Skin epidermis (tissue), 12 donors: ENCODE measurements around the gene LSAMP.

ENCODE experiments used
- H3K27ac ChIP-seq, 21 experiments: fragments of 200-600 bp; sonication (generic) in 11 of 21; one replicate each; pipeline ENCODE4 v1.5.0; 2020; ENCODE audit warnings: mild to moderate bottlenecking in 3 of 21, inconsistent platforms in 2 of 21, moderate library complexity in 2 of 21
- H3K4me3 ChIP-seq, 7 experiments: fragments of 200-600 bp; sonication (generic) in 2 of 7; one replicate each; pipeline ENCODE4 v1.5.0; 2020; ENCODE audit warnings: inconsistent platforms in 2 of 7, mild to moderate bottlenecking in 2 of 7, moderate library complexity in 1 of 7

The LSAMP gene

GRCh38 chr3:116306149-116306548, 139.1 kb downstream of the LSAMP start:
- H3K27ac ChIP-seq: no peak overlapping the region
- no peak overlapping the region for H3K4me3 ChIP-seq

DNA sequence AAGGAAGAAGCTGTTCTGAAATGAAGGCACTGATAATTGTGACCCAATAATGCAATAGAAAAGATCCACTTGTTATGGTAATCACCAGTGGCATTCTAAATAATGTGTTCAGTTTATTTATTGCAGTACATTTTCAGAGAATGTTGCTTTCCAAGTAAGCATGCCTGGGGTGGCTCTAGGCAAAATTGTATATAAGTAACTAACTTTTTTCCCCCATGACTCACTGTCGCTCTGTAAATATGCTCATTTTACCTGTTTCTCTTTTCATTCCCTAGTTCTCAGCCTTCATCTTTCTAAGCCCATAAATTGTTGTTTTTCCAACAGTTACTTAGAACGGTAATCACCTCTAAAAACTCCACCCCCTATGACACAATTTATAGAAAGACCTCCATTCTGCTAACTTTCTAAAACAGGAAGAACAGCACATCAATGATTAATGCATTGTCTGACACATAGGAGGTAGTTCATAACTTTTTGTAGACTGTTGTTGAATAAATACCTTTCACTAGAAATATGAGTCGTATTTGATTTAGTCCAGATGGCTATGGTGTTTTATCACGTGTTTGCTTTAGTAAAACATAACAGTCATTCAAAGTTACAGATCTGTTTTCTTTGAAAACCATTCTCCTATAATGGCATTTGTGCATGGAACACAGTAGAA, 143.1 kb downstream of the LSAMP start:
- H3K27ac ChIP-seq: no peak overlapping the region
- no peak overlapping the region for H3K4me3 ChIP-seq

- H3K4me3 ChIP-seq: no peak overlapping the region
- no peak overlapping the region for H3K27ac ChIP-seq
Measured at GRCh38 chr3:116301422-116301821, 143.9 kb downstream of the LSAMP start.

- H3K4me3 ChIP-seq: no peak overlapping the region
- no peak overlapping the region for H3K27ac ChIP-seq
Measured at GRCh38 chr3:116300226-116300625, 145.1 kb downstream of the LSAMP start.

GRCh38 chr3:116299646-116300081, 145.6 kb downstream of the LSAMP start:
- Histone ChIP-seq H3K27ac (no peak overlapping the region), H3K4me3 (no peak overlapping the region)

DNA sequence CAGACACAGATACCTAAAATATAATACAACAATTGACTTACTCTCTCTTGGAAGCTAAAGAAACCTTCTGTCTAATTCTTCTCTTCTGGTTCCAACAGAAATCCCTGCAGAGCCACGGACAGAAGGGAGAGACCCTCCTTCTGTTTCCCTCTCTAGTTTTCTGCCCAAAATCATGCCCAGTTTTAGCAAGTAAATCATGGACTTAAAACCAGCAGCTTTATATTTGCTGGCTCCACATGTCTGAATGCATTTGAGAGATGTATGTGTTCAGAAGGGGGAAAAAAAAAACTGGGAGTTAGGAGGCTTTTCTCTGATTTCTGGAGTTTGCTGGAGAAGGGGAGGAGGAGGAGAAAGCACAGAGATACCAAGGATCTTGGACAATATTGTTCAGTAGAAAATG, 147.1 kb downstream of the LSAMP start:
- H3K27ac ChIP-seq: no peak overlapping the region
- H3K4me3 ChIP-seq: no peak overlapping the region

DNA sequence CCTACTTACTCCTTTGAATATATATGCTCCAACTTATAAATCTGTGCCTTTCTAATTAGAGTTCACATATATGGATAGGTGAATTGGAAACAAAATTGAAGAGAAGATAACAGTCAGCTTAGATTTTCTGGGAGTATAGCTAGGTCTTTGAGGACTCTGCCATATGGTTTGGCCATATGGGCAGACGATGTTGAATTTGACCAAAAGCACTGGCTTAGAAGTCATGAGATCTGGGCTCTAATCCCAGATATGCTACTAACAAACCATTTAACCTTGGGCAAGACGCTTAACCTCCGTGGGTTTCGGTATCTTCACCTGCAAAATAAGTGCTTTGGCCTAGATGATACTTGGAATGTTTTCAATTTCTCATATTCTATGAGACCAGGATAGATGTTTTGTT, 154.1 kb downstream of the LSAMP start:
- Histone ChIP-seq H3K27ac (no peak overlapping the region), H3K4me3 (no peak overlapping the region)

GRCh38 chr3:116288485-116288884, 156.8 kb downstream of the LSAMP start:
- Histone ChIP-seq H3K27ac (peak overlapping the region in 5 of 21 experiments; percentile 13 to 51 (median 33)), H3K4me3 (no peak overlapping the region)

DNA sequence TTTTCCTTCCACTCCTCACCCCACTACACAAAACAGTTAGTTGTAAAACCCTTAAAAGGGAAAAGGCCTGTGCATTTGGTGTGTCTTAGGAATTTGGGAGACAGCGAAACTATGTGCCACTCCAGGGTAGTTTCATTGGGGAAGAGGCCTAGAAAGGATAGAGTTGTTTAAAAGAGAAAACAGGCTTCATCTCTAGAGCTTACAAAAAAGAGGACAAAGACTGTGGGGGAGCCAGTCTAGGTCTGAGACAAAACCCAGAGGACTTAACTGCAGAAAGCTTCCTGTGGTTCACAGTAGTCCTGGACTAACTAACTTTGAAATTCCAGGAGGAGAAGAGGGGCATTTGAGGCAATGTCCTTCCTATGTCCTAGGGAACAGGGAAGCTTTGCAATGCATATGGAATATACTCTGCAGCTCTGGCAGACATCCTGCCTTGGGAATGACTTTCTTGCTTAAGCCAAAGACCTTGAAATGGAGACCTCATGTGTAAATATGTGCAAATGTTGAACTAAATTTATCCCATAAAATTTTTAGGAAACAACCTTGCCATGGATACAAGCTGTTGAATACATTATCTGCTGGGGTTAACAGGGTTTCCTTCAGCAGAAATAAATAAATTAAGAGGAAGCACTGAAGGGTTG, 159.4 kb downstream of the LSAMP start:
- Histone ChIP-seq H3K4me3 (no peak overlapping the region), H3K27ac (no peak overlapping the region)

DNA sequence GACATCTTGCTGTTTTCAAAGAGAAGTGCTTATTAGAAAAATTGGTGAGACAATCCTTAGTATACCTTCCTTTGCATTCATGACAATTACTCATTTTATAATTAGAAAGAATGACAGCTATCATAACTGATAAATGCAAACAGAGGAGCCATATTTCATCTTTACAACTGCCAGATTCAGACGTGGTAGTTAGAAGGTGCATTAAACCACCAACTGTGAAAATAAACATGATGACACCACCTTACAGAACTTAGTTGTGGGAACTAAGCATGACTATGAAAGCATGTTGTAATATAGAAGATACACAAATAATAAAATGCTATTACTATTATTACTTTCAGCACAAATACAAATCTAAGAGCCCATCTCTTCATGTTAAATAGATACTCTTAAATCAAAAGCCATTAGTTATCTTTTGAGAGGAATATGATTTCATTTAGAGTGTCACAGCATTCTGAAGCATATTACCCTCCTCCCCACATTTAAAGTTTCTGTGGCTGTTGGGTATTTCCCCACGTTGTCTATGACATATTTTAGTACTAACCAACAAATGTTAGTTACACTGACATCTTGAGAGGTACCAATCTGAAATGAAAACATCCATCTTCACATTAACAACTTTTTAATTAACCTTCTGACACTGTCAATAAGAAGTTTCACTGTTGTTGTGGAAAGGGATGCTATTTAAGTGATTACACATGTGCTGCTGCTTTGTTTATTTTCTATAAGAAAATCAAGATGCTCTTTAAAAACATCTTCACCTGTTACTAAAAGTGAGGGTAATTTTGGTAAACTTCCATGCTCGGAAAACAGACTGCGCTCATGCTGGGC, 163.8 kb downstream of the LSAMP start:
- H3K4me3 ChIP-seq: no peak overlapping the region
- peak overlapping the region in 1 of 21 experiments; percentile 6 for H3K27ac ChIP-seq

DNA sequence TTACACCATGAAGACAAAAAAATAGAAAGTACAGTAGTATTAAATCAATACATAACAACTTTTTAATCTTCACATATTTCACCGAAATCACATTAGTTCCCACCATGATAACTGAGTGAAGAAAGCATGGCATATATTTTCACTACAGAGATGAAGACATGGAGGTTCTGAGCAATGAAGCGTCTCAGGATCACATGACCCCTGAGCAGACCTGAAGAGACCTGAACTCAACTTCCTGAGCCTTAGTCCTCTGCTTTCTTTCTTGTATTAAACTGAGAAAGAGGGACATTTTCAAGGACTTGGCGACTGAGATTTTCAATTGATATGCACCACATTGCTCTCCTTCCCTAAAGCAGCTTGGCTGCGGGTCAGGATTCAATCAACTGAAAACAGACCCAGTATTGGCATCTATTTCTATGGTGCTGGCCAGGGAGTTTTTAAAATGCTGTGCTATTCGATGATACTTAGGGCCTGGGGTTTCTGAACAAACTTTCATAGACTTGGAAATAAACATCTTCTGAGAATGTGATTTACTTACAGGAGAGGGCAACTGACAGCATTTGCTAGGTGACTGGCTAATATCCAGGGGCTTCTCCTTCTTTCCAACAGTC, 165.1 kb downstream of the LSAMP start:
- Histone ChIP-seq H3K27ac (peak overlapping the region in 3 of 21 experiments; percentile 17 to 52 (median 18)), H3K4me3 (no peak overlapping the region)

DNA sequence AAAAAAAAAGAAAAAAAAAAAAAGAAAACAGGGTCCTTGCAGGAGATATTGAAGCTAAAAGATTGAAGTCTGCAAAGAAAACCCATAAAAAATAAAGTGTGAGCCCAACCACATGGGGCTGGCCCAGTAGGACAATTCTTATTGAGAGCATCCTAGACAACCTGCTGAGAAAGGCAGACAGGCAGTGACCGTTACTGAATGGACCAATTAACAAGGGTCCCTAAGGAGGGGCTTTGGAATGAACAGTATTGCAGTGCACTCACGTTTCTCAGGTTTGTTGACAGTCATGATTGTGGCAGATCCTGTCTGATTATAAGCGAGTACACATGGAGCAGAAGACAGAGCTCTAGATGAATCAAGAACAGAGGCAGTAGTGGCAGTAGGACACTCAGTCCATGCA, 168.6 kb downstream of the LSAMP start:
- Histone ChIP-seq H3K4me3 (no peak overlapping the region), H3K27ac (no peak overlapping the region)

- no peak overlapping the region for H3K4me3 ChIP-seq
Measured at GRCh38 chr3:116270056-116270455, 175.2 kb downstream of the LSAMP start.

DNA sequence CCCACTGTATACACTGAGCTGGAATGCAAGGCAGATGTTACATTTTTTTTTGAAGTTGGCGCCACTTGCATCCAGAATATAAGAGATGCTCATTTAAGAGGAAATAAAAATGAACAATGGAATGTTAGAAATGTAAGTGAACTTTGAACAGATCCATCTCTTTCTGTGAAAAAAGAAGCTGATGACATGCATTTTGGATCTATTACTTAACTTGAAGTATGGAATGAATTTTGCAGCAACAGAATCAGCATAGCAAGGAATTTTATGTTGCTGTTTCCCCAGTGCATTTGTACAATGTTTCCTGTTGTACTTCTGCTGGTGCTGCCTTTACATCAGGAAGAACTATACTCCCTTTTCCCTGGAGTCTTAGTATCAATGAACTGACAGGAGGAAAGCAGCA, 178.2 kb downstream of the LSAMP start:
- Histone ChIP-seq H3K27ac (no peak overlapping the region), H3K4me3 (no peak overlapping the region)

More at GRCh38 chr3:116270056-116270455, 175.2 kb downstream of the LSAMP start:
- H3K27ac ChIP-seq: no peak overlapping the region

GRCh38 chr3:116265976-116266584, 179.2 kb downstream of the LSAMP start:
- Histone ChIP-seq H3K27ac (no peak overlapping the region), H3K4me3 (no peak overlapping the region)

GRCh38 chr3:116265320-116265695, 180.0 kb downstream of the LSAMP start:
- Histone ChIP-seq H3K27ac (no peak overlapping the region), H3K4me3 (no peak overlapping the region)

DNA sequence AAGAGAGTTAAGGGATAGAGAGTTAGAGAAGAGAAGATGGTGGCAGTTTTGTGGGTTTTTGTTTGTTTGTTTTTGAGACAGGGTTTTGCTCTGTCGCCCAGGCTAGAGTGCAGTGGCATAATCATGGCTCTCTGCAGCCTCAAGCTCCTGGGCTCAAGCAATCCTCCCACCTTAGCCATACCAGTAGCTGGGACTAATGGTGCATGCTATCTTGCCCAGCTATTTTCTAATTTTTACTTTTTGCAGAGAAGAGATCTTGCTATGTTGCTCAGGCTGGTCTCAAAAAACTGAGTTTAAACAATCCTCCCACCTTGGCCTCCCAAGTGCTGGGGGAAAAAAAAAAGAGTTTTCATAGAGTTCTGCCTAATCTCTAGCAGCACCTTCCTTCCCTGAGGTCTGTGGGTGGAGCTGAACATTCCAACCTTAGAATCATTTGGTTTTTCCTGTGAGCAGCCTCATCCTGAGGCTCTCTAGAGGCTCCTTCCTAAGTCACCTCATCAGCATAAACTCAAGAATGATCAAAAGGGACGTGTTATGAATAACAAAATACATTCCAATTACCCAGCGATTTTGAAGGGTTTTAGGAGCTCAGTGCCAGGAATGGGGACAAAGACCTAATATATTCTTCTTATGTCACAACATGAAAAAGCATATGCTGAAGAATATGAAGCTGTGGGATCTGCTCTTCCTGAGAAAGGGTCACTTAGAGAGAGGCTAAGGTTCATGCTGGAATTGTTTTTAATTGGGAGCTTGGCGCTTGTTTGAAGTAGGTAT, 180.6 kb downstream of the LSAMP start:
- Histone ChIP-seq H3K4me3 (no peak overlapping the region), H3K27ac (no peak overlapping the region)

DNA sequence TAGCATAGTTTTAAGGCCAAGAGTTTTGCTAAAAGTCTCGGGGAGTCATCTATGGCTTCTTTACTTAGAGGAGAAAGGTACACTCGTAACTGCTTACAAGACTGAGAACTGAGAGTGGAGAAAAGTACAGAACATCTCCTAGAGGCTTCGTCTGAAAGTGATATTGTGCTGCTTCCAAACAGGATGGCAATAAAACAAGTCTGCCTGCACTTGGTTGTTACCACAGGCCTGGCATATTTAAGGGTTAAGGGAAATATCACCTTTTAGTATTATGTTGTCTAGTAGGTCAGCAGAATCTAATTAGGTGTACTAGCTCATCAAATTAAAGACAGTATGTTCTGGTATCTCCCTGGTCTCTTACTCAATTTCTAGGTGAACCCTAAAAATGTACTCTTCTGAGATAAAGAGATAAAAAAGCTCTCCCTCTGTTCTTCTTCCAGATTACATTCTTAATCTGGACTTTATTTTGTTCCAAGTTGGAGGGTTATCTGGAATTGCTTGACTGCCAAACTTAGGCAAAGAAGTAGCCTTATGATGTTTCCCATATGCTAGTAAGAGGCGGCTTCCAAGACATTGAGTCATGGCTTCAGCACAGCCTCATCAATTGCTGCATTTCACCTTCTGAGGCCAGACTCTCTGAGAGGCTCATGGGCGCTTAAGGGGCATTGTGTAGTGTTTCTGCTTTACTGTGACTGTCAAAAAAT, 181.3 kb downstream of the LSAMP start:
- Histone ChIP-seq H3K27ac (no peak overlapping the region), H3K4me3 (no peak overlapping the region)

DNA sequence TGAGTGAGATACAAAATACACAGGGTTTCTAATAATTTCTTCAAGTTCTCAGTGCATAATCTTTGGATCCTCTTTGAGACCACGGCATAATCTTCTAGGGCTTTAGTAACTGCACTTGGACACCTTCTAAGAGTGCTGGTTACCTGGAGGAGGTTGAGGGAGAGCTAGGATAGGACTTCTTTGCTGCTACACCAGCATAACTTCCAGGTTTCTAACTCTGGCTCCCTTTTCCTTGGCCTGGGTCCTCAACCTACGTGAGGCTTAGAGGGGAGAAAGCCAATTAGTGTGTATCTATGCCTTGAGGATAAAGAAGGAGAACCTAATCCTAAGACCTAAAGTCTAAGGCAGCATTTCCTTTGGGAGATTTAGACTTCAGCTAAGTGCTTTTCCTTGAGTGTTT, 184.8 kb downstream of the LSAMP start:
- no peak overlapping the region for H3K4me3 ChIP-seq
- H3K27ac ChIP-seq: no peak overlapping the region
